GM23338 (cell line): ENCODE measurements around the gene G6PC3. TPM values are rescaled to one million over a fixed set of nuclear protein-coding genes. Genes with fewer than 3 reads are reported as not detected.

Source experiments
- ATAC-seq: fragments of 200-7000 bp; cut with Tn5 transposase; 3 replicates; pipeline ENCODE4 v1.9.1; 2020
- DNase-seq: peaks from one replicate; pipeline ENCODE4 v3.0.0-alpha.2; 2015; ENCODE audit warnings: low spot score
- H2AFZ ChIP-seq: fragments of 200-600 bp; sonication (generic); 2 replicates; pipeline ENCODE4 v1.8.0; 2016; ENCODE audit warnings: antibody characterized with exemption, mild to moderate bottlenecking, moderate library complexity
- H3F3A ChIP-seq: fragments of 200-600 bp; sonication (generic); replicated peaks from 2 replicates; pipeline ENCODE4 v1.8.0; 2017; ENCODE audit warnings: antibody characterized with exemption, mixed run types, low read depth
- H3K27ac ChIP-seq: fragments of 200-600 bp; sonication (generic); 2 replicates; pipeline ENCODE4 v1.6.1; 2016; ENCODE audit warnings: low read depth
- H3K27me3 ChIP-seq: fragments of 200-600 bp; sonication (generic); 2 replicates; pipeline ENCODE4 v1.8.0; 2016; ENCODE audit warnings: mild to moderate bottlenecking, mixed run types, moderate library complexity; ENCODE audit not compliant: insufficient read depth
- H3K36me3 ChIP-seq: fragments of 200-600 bp; sonication (generic); 2 replicates; pipeline ENCODE4 v1.8.0; 2016; ENCODE audit warnings: mild to moderate bottlenecking; ENCODE audit not compliant: insufficient read depth
- H3K4me1 ChIP-seq: fragments of 200-600 bp; sonication (generic); 2 replicates; pipeline ENCODE4 v1.8.0; 2016; ENCODE audit warnings: mild to moderate bottlenecking, moderate library complexity; ENCODE audit not compliant: insufficient read depth
- H3K4me2 ChIP-seq: fragments of 200-600 bp; sonication (generic); 2 replicates; pipeline ENCODE4 v1.7.1; 2017; ENCODE audit warnings: mixed run types
- H3K4me3 ChIP-seq: fragments of 200-600 bp; sonication (generic); 2 replicates; pipeline ENCODE4 v1.6.1; 2016; ENCODE audit warnings: mixed run types
- H3K79me2 ChIP-seq: fragments of 200-600 bp; sonication (generic); replicated peaks from 2 replicates; pipeline ENCODE4 v1.8.0; 2017; ENCODE audit warnings: mild to moderate bottlenecking; ENCODE audit not compliant: insufficient read depth
- H3K9me2 ChIP-seq: fragments of 200-600 bp; sonication (generic); 2 replicates; pipeline ENCODE4 v1.8.0; 2017; ENCODE audit not compliant: insufficient read depth
- H4K20me1 ChIP-seq: fragments of 200-600 bp; sonication (generic); replicated peaks from 2 replicates; pipeline ENCODE4 v1.8.0; 2017; ENCODE audit warnings: mild to moderate bottlenecking; ENCODE audit not compliant: insufficient read depth
- H3K27ac Mint-ChIP-seq: 2 replicates; pipeline ENCODE4 v1.8.0; 2020; ENCODE audit warnings: inconsistent platforms, mild to moderate bottlenecking, moderate library complexity, mixed read lengths
- H3K27me3 Mint-ChIP-seq: 3 replicates; pipeline ENCODE4 v1.8.0; 2022; ENCODE audit warnings: low read depth, mild to moderate bottlenecking, moderate library complexity, mixed read lengths, inconsistent platforms; ENCODE audit not compliant: insufficient read depth, poor library complexity
- H3K36me3 Mint-ChIP-seq: 3 replicates; pipeline ENCODE4 v1.8.0; 2021; ENCODE audit warnings: low read depth, mild to moderate bottlenecking, inconsistent platforms, moderate library complexity, mixed read lengths
- H3K4me1 Mint-ChIP-seq: 3 replicates; pipeline ENCODE4 v1.8.0; 2020; ENCODE audit warnings: mild to moderate bottlenecking, inconsistent platforms, mixed read lengths
- H3K4me3 Mint-ChIP-seq: 3 replicates; pipeline ENCODE4 v1.8.0; 2021; ENCODE audit warnings: moderate library complexity, mild to moderate bottlenecking, inconsistent platforms, mixed read lengths
- H3K9me3 Mint-ChIP-seq: 3 replicates; pipeline ENCODE4 v1.8.0; 2020; ENCODE audit warnings: moderate library complexity, mild to moderate bottlenecking, inconsistent platforms, mixed read lengths
- CREB1 ChIP-seq: fragments of 250-450 bp; sonication (Bioruptor Pico); IDR thresholded peaks from 2 replicates; pipeline ENCODE4 v1.5.0; 2020; ENCODE audit warnings: low read depth, mild to moderate bottlenecking, moderate library complexity
- CTCF ChIP-seq, 2 experiments: fragments of 200-600 bp in 1 of 2; sonication (generic) in 1 of 2; conservative IDR thresholded peaks; 2 replicates each; pipeline versions ENCODE4 v1.5.1 to v1.6.1; 2016 to 2017; ENCODE audit warnings: antibody characterized with exemption in 2 of 2, low read depth in 2 of 2, mild to moderate bottlenecking in 2 of 2, moderate library complexity in 1 of 2
- EZH2phosphoT487 ChIP-seq: fragments of 200-600 bp; sonication (generic); IDR thresholded peaks from one replicate; pipeline ENCODE4 v1.8.1; 2018; ENCODE audit warnings: antibody characterized with exemption; ENCODE audit not compliant: unreplicated experiment
- JUNB ChIP-seq: IDR thresholded peaks from one replicate; pipeline ENCODE4 v1.6.1; 2016; ENCODE audit warnings: antibody characterized with exemption; ENCODE audit not compliant: unreplicated experiment
- NANOG ChIP-seq: IDR thresholded peaks from 2 replicates; pipeline ENCODE4 v1.6.1; 2016; ENCODE audit warnings: antibody characterized with exemption, borderline replicate concordance
- POLR2AphosphoS5 ChIP-seq: IDR thresholded peaks from 2 replicates; pipeline ENCODE4 v1.6.1; 2016; ENCODE audit warnings: antibody characterized with exemption, low read depth
- REST ChIP-seq: IDR thresholded peaks from one replicate; pipeline ENCODE4 v1.6.1; 2018; ENCODE audit warnings: antibody characterized with exemption; ENCODE audit not compliant: unreplicated experiment
- STAT1 ChIP-seq: IDR thresholded peaks from one replicate; pipeline ENCODE4 v1.6.1; 2016; ENCODE audit warnings: antibody characterized with exemption; ENCODE audit not compliant: unreplicated experiment
- ZNF114 ChIP-seq: fragments of 250-450 bp; sonication (Bioruptor Pico); IDR thresholded peaks from 2 replicates; pipeline ENCODE4 v1.5.0; 2020; ENCODE audit warnings: mild to moderate bottlenecking, moderate library complexity
- ZNF331 ChIP-seq: fragments of 250-450 bp; sonication (Bioruptor Pico); IDR thresholded peaks from 2 replicates; pipeline ENCODE4 v1.5.0; 2020; ENCODE audit warnings: low read depth, mild to moderate bottlenecking, moderate library complexity
- polyA plus RNA-seq: library from polyadenylated mRNA; unstranded; fragments of >200 nt; fragmentation: Nextera tagmentation; extraction: Ambion mirVana; gene quantifications from 2 replicates; pipeline ENCODE4 v1.2.1, GENCODE V29; 2016
- total RNA-seq: library from RNA; depleted of rRNA; stranded (reverse); fragments of >200 nt; shearing (Covaris generic); gene quantifications from 2 replicates; pipeline ENCODE4 v1.2.3, GENCODE V29; 2014
- TF ChIP-seq, protein P1 (sequence below): IDR thresholded peaks from 2 replicates; pipeline ENCODE4 v1.6.1; 2016; ENCODE audit warnings: antibody characterized with exemption

The G6PC3 gene
- total and polyA plus RNA-seq, 2 experiments from 2014 or later: 112 to 143 TPM

DNA sequence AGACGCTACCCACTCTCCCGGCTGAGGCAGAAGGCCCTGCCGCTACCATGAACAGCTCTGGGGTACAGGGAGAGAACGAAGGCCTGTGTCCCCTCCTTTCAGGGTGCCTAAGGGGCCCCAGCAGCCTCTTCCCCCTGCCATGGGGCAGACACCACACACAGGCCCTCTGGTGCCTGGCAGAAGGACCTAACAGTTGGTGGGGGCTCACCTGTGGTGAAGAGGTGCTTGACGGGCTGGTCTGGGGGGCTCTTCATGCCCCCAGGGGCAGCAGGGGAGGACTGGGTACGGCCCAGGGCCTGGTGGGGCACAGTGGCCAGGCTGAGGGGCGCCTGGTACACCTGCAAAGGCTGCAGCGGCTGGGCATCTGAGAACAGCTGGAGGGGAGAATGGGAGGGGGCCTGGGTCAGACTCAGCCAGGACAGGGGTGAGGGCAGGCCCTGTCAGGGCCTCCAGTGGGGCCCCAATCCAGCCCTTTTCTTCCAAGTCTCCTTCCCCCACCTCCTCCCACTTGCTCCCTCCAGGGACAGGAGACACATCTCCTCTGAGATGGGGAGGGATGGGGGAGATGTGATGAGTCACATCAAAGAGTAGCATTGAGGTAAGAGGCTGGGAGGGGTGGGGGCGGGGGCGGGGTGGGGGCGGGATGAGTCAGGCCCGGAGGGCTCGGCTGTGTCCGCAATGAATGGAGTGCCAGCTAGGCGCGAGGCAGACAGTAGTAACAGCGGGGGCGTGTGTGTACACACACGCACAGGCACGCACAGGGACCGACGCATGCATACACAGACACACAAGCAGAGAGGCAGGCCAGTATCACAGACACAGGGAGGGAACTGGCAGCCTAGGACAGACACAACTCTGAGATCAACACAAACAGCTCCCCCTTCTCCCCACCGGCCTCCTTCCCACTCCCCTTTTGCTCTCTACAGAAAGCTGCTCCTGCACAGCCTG is 16.1 kb downstream of the G6PC3 start:
- ATAC-seq (peak; percentile 68), DNase-seq (peak; percentile 52)
- Histone ChIP-seq H3K27ac (peak overlapping the region; percentile 26; the same call in 1 of the 2 replicates), H3K9me2 (no peaks in the 10 kb centered on the region), H2AFZ (no peak overlapping the region), H3K27me3 (no peaks in the 10 kb centered on the region), H3K4me2 (peak overlapping the region; percentile 74), H3K79me2 (no peaks in the 10 kb centered on the region), H4K20me1 (no peaks in the 10 kb centered on the region; the same call in 1 of the 2 replicates), H3K4me3 (peak overlapping the region; percentile 43), H3F3A (0 out of 2 replicates have a peak, but pooled peaks cover 13% of the 10 kb centered on the region), H3K4me1 (peaks cover 16% of the 10 kb centered on the region), H3K36me3 (no peaks in the 10 kb centered on the region; the same call in 1 of the 2 replicates)
- H3K4me1 Mint-ChIP-seq: peaks cover 43% of the 10 kb centered on the region
- H3K4me3 Mint-ChIP-seq: peak overlapping the region; percentile 67
- H3K36me3 Mint-ChIP-seq: peaks cover 48% of the 10 kb centered on the region
- no peaks in the 10 kb centered on the region; the same call in 2 of the 3 replicates for H3K9me3 Mint-ChIP-seq
- TF ChIP-seq ZNF331 (CRISPR knock-in tag) (no peak), NANOG (no peak), ZNF114 (no peak), CTCF (conservative IDR thresholded peaks at IDR 0.05; ENCODE audit: low read depth in 2 of 2) (no peak), REST (no peak), STAT1 (no peak), CREB1 (no peak), EZH2phosphoT487 (no peak), JUNB (no peak), POLR2AphosphoS5 (no peak; the same call in 1 of the 2 replicates)
- TF ChIP-seq, protein P1, sequence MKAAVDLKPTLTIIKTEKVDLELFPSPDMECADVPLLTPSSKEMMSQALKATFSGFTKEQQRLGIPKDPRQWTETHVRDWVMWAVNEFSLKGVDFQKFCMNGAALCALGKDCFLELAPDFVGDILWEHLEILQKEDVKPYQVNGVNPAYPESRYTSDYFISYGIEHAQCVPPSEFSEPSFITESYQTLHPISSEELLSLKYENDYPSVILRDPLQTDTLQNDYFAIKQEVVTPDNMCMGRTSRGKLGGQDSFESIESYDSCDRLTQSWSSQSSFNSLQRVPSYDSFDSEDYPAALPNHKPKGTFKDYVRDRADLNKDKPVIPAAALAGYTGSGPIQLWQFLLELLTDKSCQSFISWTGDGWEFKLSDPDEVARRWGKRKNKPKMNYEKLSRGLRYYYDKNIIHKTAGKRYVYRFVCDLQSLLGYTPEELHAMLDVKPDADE: no peak
- peaks cover 22% of the 10 kb centered on the region for H3K27me3 Mint-ChIP-seq
- peak overlapping the region; percentile 94 for H3K27ac Mint-ChIP-seq
